Measurements from ENCODE around the gene RBPJL.

Gene RBPJL

GRCh38 chr20:45359406-45360148 lies 52.9 kb downstream of the RBPJL start:
- DNase-seq (ENCODE audit: low read depth), result peak; percentile 85
- no peak for TF ChIP-seq CTCF (IDR thresholded peaks at IDR 0.05; ENCODE audit: low read length, missing control alignments)
- no peak overlapping the region for H3K4me3 ChIP-seq (replicated peaks; ENCODE audit: low read depth, low read length)

GRCh38 chr20:45361793-45362192 lies 55.2 kb downstream of the RBPJL start:
- H3K4me3 ChIP-seq (replicated peaks; ENCODE audit: low read depth, low read length), result no peak overlapping the region
- TF ChIP-seq CTCF (IDR thresholded peaks at IDR 0.05; ENCODE audit: low read length, missing control alignments), result no peak
- no peak for DNase-seq (ENCODE audit: low read depth)

- DNase-seq (ENCODE audit: low read depth), result peak; percentile 99
- TF ChIP-seq CTCF (IDR thresholded peaks at IDR 0.05; ENCODE audit: low read length, missing control alignments), result peak; percentile 90
- H3K4me3 ChIP-seq (replicated peaks; ENCODE audit: low read depth, low read length), result peak within 1 kb of the TSS; percentile 83
These were observed 56.4 kb downstream of the RBPJL start, which contains the start of gene SYS1 for GRCh38 chr20:45362804-45363610. SYS1 (plus strand) TSS chr20:45363156; CDS start chr20:45363532, 376 bp downstream.

- DNase-seq (ENCODE audit: low read depth), result no peak
- no peak for TF ChIP-seq CTCF (IDR thresholded peaks at IDR 0.05; ENCODE audit: low read length, missing control alignments)
- H3K4me3 ChIP-seq (replicated peaks; ENCODE audit: low read depth, low read length), result peak overlapping the region; percentile 83
These were observed 57.2 kb downstream of the RBPJL start for GRCh38 chr20:45363611-45364492.

- no peak for TF ChIP-seq CTCF (IDR thresholded peaks at IDR 0.05; ENCODE audit: low read length, missing control alignments)
These were observed 58.9 kb downstream of the RBPJL start for GRCh38 chr20:45365444-45365970.

GRCh38 chr20:45366192-45366591 lies 59.6 kb downstream of the RBPJL start:
- no peak for TF ChIP-seq CTCF (IDR thresholded peaks at IDR 0.05; ENCODE audit: low read length, missing control alignments)
- no peak for DNase-seq (ENCODE audit: low read depth)
- no peak overlapping the region for H3K4me3 ChIP-seq (replicated peaks; ENCODE audit: low read depth, low read length)

More at GRCh38 chr20:45365444-45365970, 58.9 kb downstream of the RBPJL start:
- no peak for DNase-seq (ENCODE audit: low read depth)
- H3K4me3 ChIP-seq (replicated peaks; ENCODE audit: low read depth, low read length), result no peak overlapping the region
